DND-41 (cell line): Measurements from ENCODE around the gene ECSIT.

Source experiments
- ATAC-seq: fragments of 200-7000 bp; cut with Tn5 transposase; 3 replicates; pipeline ENCODE4 v1.9.1; 2021; ENCODE audit warnings: low read depth; ENCODE audit not compliant: insufficient read depth
- DNase-seq: peaks from one replicate; pipeline ENCODE4 v3.0.0-alpha.2; 2020
- H2AFZ ChIP-seq: 2 replicates; pipeline ENCODE4 v1.6.0; 2012; ENCODE audit warnings: low read depth, low read length
- H3K27ac ChIP-seq: 2 replicates; pipeline ENCODE4 v1.5.1; 2012; ENCODE audit warnings: low read length, inconsistent platforms
- H3K27me3 ChIP-seq: fragments of 200-600 bp; sonication (generic); 2 replicates; pipeline ENCODE4 v1.6.0; 2012; ENCODE audit warnings: low read length, mild to moderate bottlenecking, inconsistent platforms; ENCODE audit not compliant: insufficient read depth, poor library complexity
- H3K36me3 ChIP-seq: 2 replicates; pipeline ENCODE4 v1.5.1; 2012; ENCODE audit warnings: low read length, inconsistent platforms; ENCODE audit not compliant: insufficient read depth
- H3K4me1 ChIP-seq: 2 replicates; pipeline ENCODE4 v1.5.1; 2012; ENCODE audit warnings: mild to moderate bottlenecking, low read length; ENCODE audit not compliant: insufficient read depth
- H3K4me2 ChIP-seq: 2 replicates; pipeline ENCODE4 v1.6.0; 2012; ENCODE audit warnings: mild to moderate bottlenecking, moderate library complexity, low read length, inconsistent platforms; ENCODE audit not compliant: insufficient read depth
- H3K4me3 ChIP-seq, 2 experiments: fragments of 200-600 bp in 1 of 2; shearing (Covaris generic) in 1 of 2; 2 replicates each; pipeline ENCODE4 v1.5.1; 2012 to 2016; ENCODE audit warnings: inconsistent platforms in 2 of 2, low read length in 2 of 2, mild to moderate bottlenecking in 2 of 2, low read depth in 1 of 2, moderate library complexity in 1 of 2
- H3K79me2 ChIP-seq: 2 replicates; pipeline ENCODE4 v1.6.0; 2012; ENCODE audit warnings: low read length, inconsistent platforms; ENCODE audit not compliant: insufficient read depth
- H3K9ac ChIP-seq: 2 replicates; pipeline ENCODE4 v1.6.0; 2012; ENCODE audit warnings: low read depth, mild to moderate bottlenecking, inconsistent platforms, low read length, moderate library complexity
- H3K9me3 ChIP-seq: 2 replicates; pipeline ENCODE4 v1.5.1; 2012; ENCODE audit warnings: low read length, moderate library complexity, mild to moderate bottlenecking, inconsistent platforms; ENCODE audit not compliant: insufficient read depth, severe bottlenecking
- H4K20me1 ChIP-seq: 2 replicates; pipeline ENCODE4 v1.6.0; 2012; ENCODE audit warnings: low read length; ENCODE audit not compliant: insufficient read depth
- EZH2 ChIP-seq: IDR thresholded peaks from 3 replicates; pipeline ENCODE4 v1.6.1; 2012; ENCODE audit warnings: borderline replicate concordance, low read depth, mild to moderate bottlenecking, moderate library complexity, low read length, inconsistent platforms; ENCODE audit not compliant: severe bottlenecking
- TF ChIP-seq, protein P1 (sequence below): IDR thresholded peaks from 2 replicates; pipeline ENCODE4 v1.5.1; 2012; ENCODE audit warnings: borderline replicate concordance, low read length, moderate library complexity, mild to moderate bottlenecking; ENCODE audit not compliant: poor library complexity, severe bottlenecking; ENCODE audit errors: extremely low read depth

ECSIT gene

DNA sequence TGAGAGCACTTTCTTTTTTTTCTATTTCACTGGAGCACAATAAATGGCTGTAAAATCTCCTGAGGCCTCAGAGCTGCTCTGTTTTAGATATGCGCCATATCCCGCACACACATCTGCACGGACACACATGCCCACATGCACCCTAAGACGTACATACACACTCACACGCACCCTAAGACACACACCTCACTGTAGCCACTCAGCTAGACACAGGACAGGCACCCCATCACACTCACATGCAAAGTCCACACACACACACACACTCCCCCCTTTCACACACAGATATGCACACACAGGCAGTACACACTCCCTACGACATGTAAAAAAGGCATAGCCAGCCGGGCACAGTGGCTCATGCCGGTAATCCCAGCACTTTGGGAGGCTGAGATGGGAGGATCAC is 21.3 kb upstream of the ECSIT start:
- Histone ChIP-seq H3K79me2 (peaks cover 2% of the 10 kb centered on the region), H3K27ac (no peak overlapping the region), H3K4me1 (no peaks in the 10 kb centered on the region; the same call in 1 of the 2 replicates), H2AFZ (no peak overlapping the region), H3K27me3 (no peaks in the 10 kb centered on the region), H3K9me3 (no peaks in the 10 kb centered on the region), H3K4me2 (no peak overlapping the region), H3K9ac (no peak overlapping the region), H4K20me1 (peaks cover 15% of the 10 kb centered on the region), H3K36me3 (peaks cover 33% of the 10 kb centered on the region), H3K4me3 (no peak overlapping the region)
- TF ChIP-seq, protein P1, sequence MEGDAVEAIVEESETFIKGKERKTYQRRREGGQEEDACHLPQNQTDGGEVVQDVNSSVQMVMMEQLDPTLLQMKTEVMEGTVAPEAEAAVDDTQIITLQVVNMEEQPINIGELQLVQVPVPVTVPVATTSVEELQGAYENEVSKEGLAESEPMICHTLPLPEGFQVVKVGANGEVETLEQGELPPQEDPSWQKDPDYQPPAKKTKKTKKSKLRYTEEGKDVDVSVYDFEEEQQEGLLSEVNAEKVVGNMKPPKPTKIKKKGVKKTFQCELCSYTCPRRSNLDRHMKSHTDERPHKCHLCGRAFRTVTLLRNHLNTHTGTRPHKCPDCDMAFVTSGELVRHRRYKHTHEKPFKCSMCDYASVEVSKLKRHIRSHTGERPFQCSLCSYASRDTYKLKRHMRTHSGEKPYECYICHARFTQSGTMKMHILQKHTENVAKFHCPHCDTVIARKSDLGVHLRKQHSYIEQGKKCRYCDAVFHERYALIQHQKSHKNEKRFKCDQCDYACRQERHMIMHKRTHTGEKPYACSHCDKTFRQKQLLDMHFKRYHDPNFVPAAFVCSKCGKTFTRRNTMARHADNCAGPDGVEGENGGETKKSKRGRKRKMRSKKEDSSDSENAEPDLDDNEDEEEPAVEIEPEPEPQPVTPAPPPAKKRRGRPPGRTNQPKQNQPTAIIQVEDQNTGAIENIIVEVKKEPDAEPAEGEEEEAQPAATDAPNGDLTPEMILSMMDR, result no peak
- TF ChIP-seq EZH2, result no peak
- no peak for DNase-seq
- no peak for ATAC-seq

GRCh38 chr19:11549386-11549953 is 20.5 kb upstream of the ECSIT start:
- Histone ChIP-seq H4K20me1 (peaks cover 14% of the 10 kb centered on the region; the same call in 1 of the 2 replicates), H3K79me2 (no peaks in the 10 kb centered on the region), H3K27me3 (no peaks in the 10 kb centered on the region), H3K4me3 (no peak overlapping the region), H3K9me3 (no peaks in the 10 kb centered on the region), H3K4me1 (no peaks in the 10 kb centered on the region), H2AFZ (no peak overlapping the region), H3K27ac (no peak overlapping the region), H3K9ac (no peak overlapping the region), H3K4me2 (no peak overlapping the region), H3K36me3 (peaks cover 29% of the 10 kb centered on the region)
- no peak for TF ChIP-seq EZH2
- TF ChIP-seq, protein P1, result no peak
- DNase-seq, result no peak
- no peak for ATAC-seq

DNA sequence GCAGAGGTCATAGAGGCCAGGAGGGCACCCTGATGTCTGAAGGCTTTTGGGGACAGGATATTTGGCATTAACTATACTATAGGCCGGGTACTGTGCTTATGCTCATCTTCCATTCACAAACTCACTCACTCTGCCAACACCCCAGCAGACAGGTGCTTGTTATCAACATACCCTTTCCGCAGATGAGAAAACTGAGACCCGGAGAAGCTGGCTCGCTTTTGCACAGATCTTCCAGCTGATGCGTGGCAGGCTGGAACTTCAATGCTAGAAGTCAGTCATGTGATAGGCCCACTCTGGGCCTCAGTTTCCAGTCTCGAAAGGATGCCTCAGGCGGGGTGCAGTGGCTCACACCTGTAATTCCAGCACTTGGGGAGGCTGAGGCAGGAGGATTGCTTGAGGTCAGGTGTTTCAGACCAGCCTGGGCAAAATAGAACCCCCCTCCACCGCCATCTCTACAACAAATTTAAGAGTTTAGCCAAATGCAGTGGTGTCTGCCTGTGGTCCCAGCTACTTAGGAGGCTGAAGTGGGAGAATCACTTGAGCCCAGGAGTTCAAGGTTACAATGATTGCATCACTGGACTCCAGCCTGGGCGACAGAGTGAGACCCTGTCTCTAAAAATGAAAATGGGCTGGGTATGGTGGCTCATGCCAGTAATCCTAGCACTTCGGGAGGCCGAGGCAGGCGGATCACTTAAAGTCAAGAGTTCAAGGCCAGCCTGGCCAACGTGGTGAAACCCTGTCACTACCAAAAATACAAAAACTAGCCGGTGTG is 19.2 kb upstream of the ECSIT start:
- H3K4me3 ChIP-seq, result no peak overlapping the region
- H2AFZ ChIP-seq, result no peak overlapping the region
- no peak for TF ChIP-seq EZH2
- TF ChIP-seq, protein P1, result no peak
- H3K27ac ChIP-seq, result no peak overlapping the region
- no peaks in the 10 kb centered on the region for H3K79me2 ChIP-seq
- ATAC-seq (no peak), DNase-seq (no peak)
- H4K20me1 ChIP-seq, result 0 out of 2 replicates have a peak, but pooled peaks cover 4% of the 10 kb centered on the region
- H3K27me3 ChIP-seq, result no peaks in the 10 kb centered on the region
- H3K4me2 ChIP-seq, result no peak overlapping the region
- peaks cover 16% of the 10 kb centered on the region for H3K36me3 ChIP-seq
- no peak overlapping the region for H3K9ac ChIP-seq
- no peaks in the 10 kb centered on the region for H3K9me3 ChIP-seq
- no peaks in the 10 kb centered on the region for H3K4me1 ChIP-seq
